Epithelial cell of alveolus of lung (primary cell): Measurements from ENCODE around the gene RAB3GAP2. TPM values are rescaled to one million over a fixed set of nuclear protein-coding genes. Genes with fewer than 3 reads are reported as not detected.

Experiments
- total RNA-seq: library from RNA; depleted of rRNA; stranded (reverse); fragments of >200 nt; gene quantifications from 2 replicates; pipeline ENCODE4 v1.2.1, GENCODE V29; 2015

The RAB3GAP2 gene
- total RNA-seq = 18.5 and 22.2 TPM in 2 replicates

GRCh38 chr1:220272047-220272840, at the start of gene RAB3GAP2:
Gene RAB3GAP2, minus strand, starts transcription at chr1:220272453. Its CDS starts 116 bp downstream, at chr1:220272337.

Other genes with a start within 250 kb of the RAB3GAP2 start
- gene EPRS1, start 225.9 kb downstream of the RAB3GAP2 start, total RNA-seq = 59.1 and 99.9 TPM in 2 replicates
- 19.1 and 25.9 TPM in 2 replicates for gene BPNT1, start 182.7 kb downstream of the RAB3GAP2 start, total RNA-seq
- 48.8 and 50.7 TPM in 2 replicates for gene IARS2, start 178.3 kb downstream of the RAB3GAP2 start, total RNA-seq